Measurements from ENCODE around the gene STAT1.

STAT1 gene

DNA sequence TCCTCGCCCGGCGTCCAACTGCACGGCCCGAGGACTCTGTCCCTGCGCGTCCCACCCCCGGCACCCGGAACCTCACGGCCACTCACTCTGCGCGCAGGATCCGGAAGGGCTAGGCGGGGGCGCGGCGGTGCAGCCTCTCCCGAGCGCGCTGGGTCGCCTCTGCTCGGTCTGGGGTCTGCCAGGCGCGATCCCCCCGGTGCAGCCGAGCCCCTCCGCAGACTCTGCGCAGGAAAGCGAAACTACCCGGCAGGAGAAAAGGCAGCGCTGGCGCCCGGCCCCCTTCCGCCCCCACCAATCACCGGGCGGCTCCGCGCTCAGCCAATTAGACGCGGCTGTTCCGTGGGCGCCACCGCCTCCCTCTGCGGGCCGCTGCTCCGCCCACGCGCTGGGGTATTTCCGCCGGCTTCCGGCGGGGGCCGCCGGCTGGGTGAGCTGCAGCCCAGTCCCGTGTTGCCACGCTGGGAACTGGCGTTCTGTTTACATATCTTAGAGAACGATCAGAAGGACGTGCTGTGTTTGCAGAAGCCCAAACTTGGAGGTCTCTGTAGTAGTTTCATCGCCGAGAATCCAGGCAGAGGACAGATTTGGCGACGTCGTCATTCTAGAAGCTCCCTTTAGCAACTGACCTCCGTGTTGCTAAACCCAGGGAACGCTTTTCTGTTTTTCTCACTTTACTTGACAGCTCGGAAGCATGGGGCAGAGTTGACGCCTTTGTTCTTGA lies at the start of gene STAT1:
Gene STAT1 (minus strand): TSS at position 240 of the 721 bp plus-strand sequence. CDS start 4,168 bp downstream, outside the sequence.
- Mint-ChIP-seq H3K4me3 (no peak within 1 kb of the TSS), H3K36me3 (ENCODE audit: insufficient read depth) (peaks cover 14% of the 10 kb centered on the region), H3K27ac (ENCODE audit: low read depth) (no peak within 1 kb of the TSS), H3K27me3 (no peaks in the 10 kb centered on the region), H3K9me3 (no peaks in the 10 kb centered on the region), H3K4me1 (peaks cover 19% of the 10 kb centered on the region)
- ATAC-seq (replicated peaks; ENCODE audit: extremely low read depth, poor library complexity, severe bottlenecking) (peak; percentile 85), DNase-seq (ENCODE audit: low spot score in 2 of 2) (peak; percentile 95 to 96)

- no peaks in the 10 kb centered on the region for H3K9me3 Mint-ChIP-seq
- H3K4me3 Mint-ChIP-seq: peak overlapping the region; percentile 77
- H3K4me1 Mint-ChIP-seq: peaks cover 67% of the 10 kb centered on the region
- peak overlapping the region; percentile 85 for H3K27ac Mint-ChIP-seq (ENCODE audit: low read depth)
- H3K27me3 Mint-ChIP-seq: no peaks in the 10 kb centered on the region
- H3K36me3 Mint-ChIP-seq (ENCODE audit: insufficient read depth): peaks cover 48% of the 10 kb centered on the region
- DNase-seq (ENCODE audit: low spot score in 2 of 2) (no peak), ATAC-seq (replicated peaks; ENCODE audit: extremely low read depth, poor library complexity, severe bottlenecking) (no peak)
These were observed 49.6 kb upstream of the STAT1 start for GRCh38 chr2:191063584-191063983.

DNA sequence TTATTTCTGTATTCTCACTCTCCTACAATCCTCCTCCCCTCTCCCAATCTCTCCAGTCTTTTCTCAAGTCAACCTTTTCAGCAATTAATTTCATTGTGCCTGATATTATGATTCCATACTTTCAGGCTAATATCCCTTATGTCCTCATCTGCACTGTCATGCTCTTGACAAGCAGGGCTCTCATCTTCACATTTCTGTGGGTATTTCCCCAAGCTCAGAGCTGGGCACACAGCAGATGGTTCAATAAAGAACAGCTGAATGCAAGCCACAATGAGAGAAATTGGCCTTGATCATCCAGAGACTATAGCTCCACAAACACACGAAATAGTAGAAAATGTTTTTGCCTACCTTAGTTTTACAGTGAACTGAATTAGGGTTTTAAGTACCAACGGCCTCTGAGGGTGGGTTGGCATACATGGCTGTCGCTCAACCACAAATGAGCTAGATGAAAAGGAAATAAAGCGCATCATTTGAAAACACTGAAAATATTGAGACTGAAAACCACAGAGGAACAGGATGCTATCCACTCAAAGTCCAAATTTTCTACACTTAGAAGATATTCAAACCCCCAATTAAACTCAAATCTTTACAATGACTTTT lies 47.5 kb upstream of the STAT1 start:
- ATAC-seq (replicated peaks; ENCODE audit: extremely low read depth, poor library complexity, severe bottlenecking) (peak; percentile 77), DNase-seq (ENCODE audit: low spot score in 2 of 2) (no peak)
- Mint-ChIP-seq H3K27me3 (no peaks in the 10 kb centered on the region), H3K27ac (ENCODE audit: low read depth) (peak overlapping the region; percentile 83), H3K9me3 (no peaks in the 10 kb centered on the region), H3K4me3 (peak overlapping the region; percentile 23), H3K36me3 (ENCODE audit: insufficient read depth) (peaks cover 56% of the 10 kb centered on the region), H3K4me1 (peaks cover 64% of the 10 kb centered on the region)

DNA sequence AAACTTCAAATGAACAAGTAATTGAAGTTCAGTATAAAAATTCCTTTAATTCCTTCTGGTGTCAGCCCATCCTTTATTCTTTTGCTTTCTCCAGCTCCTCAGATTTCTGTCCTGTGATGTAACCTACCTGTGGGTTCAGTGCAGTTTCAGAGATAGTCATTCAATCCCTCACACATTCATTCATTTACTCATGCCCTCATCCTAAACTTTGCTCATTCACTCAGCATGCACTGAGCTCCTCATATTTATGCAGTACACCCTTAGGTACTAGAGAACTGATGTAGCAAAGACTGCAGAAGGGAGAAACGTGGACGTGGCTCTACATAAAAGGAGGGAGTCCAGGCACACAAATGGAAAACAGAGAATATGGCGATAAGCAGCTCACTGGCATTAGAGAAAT lies 45.3 kb upstream of the STAT1 start:
- H3K4me3 Mint-ChIP-seq: no peak overlapping the region
- H3K4me1 Mint-ChIP-seq: peaks cover 59% of the 10 kb centered on the region
- peaks cover 52% of the 10 kb centered on the region for H3K36me3 Mint-ChIP-seq (ENCODE audit: insufficient read depth)
- H3K9me3 Mint-ChIP-seq: no peaks in the 10 kb centered on the region
- H3K27me3 Mint-ChIP-seq: no peaks in the 10 kb centered on the region
- peak overlapping the region; percentile 41 for H3K27ac Mint-ChIP-seq (ENCODE audit: low read depth)
- ATAC-seq (replicated peaks; ENCODE audit: extremely low read depth, poor library complexity, severe bottlenecking) (no peak), DNase-seq (ENCODE audit: low spot score in 2 of 2) (no peak)

DNA sequence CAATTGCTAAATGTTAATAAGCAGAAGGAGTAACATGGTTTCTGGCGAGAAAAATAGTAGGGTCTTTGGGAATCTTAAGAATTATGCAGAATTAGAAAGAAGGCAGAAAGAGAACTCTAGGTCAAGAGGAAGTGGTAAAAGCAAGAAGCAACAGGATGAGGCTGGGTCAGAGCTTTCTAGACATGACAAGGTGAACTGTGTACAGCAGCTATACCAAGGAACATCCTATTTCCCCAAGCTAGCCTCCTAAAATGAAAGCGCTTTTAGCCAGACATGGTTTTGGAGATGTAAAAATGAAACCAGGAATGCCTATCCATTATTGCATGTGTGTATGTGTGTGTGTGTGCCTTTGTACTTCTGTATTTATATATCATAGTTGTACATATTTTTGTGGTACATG lies 42.3 kb upstream of the STAT1 start:
- Mint-ChIP-seq H3K36me3 (ENCODE audit: insufficient read depth) (peaks cover 33% of the 10 kb centered on the region), H3K9me3 (no peaks in the 10 kb centered on the region), H3K27me3 (no peaks in the 10 kb centered on the region), H3K4me1 (peaks cover 30% of the 10 kb centered on the region), H3K4me3 (peak overlapping the region; percentile 50), H3K27ac (ENCODE audit: low read depth) (peak overlapping the region; percentile 91)
- peak; percentile 69 for ATAC-seq (replicated peaks; ENCODE audit: extremely low read depth, poor library complexity, severe bottlenecking)
- DNase-seq (ENCODE audit: low spot score in 2 of 2): no peak

DNA sequence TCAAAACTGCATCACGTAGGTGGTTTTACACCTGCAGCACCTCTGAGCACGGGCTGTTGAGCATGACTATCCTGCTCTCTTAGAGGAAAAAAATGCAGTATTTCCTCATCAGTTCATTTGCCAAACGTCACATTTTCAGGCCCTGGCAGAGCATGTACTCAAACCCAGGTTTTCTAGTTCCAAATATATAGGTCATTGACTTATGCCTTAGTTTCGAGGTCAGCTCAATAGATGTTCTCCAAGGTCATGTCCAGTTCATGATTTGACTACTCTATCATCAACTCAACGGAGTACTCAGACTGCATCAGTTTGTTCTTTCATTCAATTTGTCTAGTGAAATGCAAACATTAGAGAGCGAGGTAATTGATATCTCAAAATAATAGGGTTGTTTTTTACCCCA lies 39.3 kb upstream of the STAT1 start:
- DNase-seq (ENCODE audit: low spot score in 2 of 2): no peak
- Mint-ChIP-seq H3K36me3 (ENCODE audit: insufficient read depth) (peaks cover 18% of the 10 kb centered on the region), H3K4me1 (peaks cover 27% of the 10 kb centered on the region), H3K27me3 (no peaks in the 10 kb centered on the region), H3K9me3 (no peaks in the 10 kb centered on the region), H3K4me3 (no peak overlapping the region), H3K27ac (ENCODE audit: low read depth) (peak overlapping the region; percentile 51)
- ATAC-seq (replicated peaks; ENCODE audit: extremely low read depth, poor library complexity, severe bottlenecking): no peak

- Mint-ChIP-seq H3K36me3 (ENCODE audit: insufficient read depth) (peaks cover 15% of the 10 kb centered on the region), H3K27me3 (no peaks in the 10 kb centered on the region), H3K4me3 (no peak overlapping the region), H3K27ac (ENCODE audit: low read depth) (no peak overlapping the region), H3K4me1 (peaks cover 23% of the 10 kb centered on the region), H3K9me3 (no peaks in the 10 kb centered on the region)
- DNase-seq (ENCODE audit: low spot score in 2 of 2): no peak
- ATAC-seq (replicated peaks; ENCODE audit: extremely low read depth, poor library complexity, severe bottlenecking): peak; percentile 38
These were observed 38.1 kb upstream of the STAT1 start for GRCh38 chr2:191051825-191052778.

GRCh38 chr2:191051177-191051576 lies 37.2 kb upstream of the STAT1 start:
- H3K9me3 Mint-ChIP-seq: no peaks in the 10 kb centered on the region
- peaks cover 12% of the 10 kb centered on the region for H3K36me3 Mint-ChIP-seq (ENCODE audit: insufficient read depth)
- DNase-seq (ENCODE audit: low spot score in 2 of 2): no peak
- no peak for ATAC-seq (replicated peaks; ENCODE audit: extremely low read depth, poor library complexity, severe bottlenecking)
- H3K27me3 Mint-ChIP-seq: no peaks in the 10 kb centered on the region
- no peak overlapping the region for H3K27ac Mint-ChIP-seq (ENCODE audit: low read depth)
- peaks cover 16% of the 10 kb centered on the region for H3K4me1 Mint-ChIP-seq
- H3K4me3 Mint-ChIP-seq: no peak overlapping the region

- DNase-seq (ENCODE audit: low spot score in 2 of 2) (no peak), ATAC-seq (replicated peaks; ENCODE audit: extremely low read depth, poor library complexity, severe bottlenecking) (no peak)
- H3K27me3 Mint-ChIP-seq: no peaks in the 10 kb centered on the region
- H3K36me3 Mint-ChIP-seq (ENCODE audit: insufficient read depth): peaks cover 16% of the 10 kb centered on the region
- no peak overlapping the region for H3K27ac Mint-ChIP-seq (ENCODE audit: low read depth)
- peaks cover 15% of the 10 kb centered on the region for H3K4me1 Mint-ChIP-seq
- H3K4me3 Mint-ChIP-seq: no peak overlapping the region
- H3K9me3 Mint-ChIP-seq: no peaks in the 10 kb centered on the region
These were observed 36.6 kb upstream of the STAT1 start for GRCh38 chr2:191050640-191050987.

GRCh38 chr2:191049728-191050639 lies 36.0 kb upstream of the STAT1 start:
- ATAC-seq (replicated peaks; ENCODE audit: extremely low read depth, poor library complexity, severe bottlenecking) (peak; percentile 63), DNase-seq (ENCODE audit: low spot score in 2 of 2) (no peak)
- peaks cover 18% of the 10 kb centered on the region for H3K36me3 Mint-ChIP-seq (ENCODE audit: insufficient read depth)
- H3K9me3 Mint-ChIP-seq: no peaks in the 10 kb centered on the region
- no peaks in the 10 kb centered on the region for H3K27me3 Mint-ChIP-seq
- peak overlapping the region; percentile 5 for H3K4me3 Mint-ChIP-seq
- H3K27ac Mint-ChIP-seq (ENCODE audit: low read depth): peak overlapping the region; percentile 53
- H3K4me1 Mint-ChIP-seq: peaks cover 14% of the 10 kb centered on the region

GRCh38 chr2:191048073-191048472 lies 34.1 kb upstream of the STAT1 start:
- no peak for DNase-seq (ENCODE audit: low spot score in 2 of 2)
- peak overlapping the region; percentile 44 for H3K27ac Mint-ChIP-seq (ENCODE audit: low read depth)
- no peak for ATAC-seq (replicated peaks; ENCODE audit: extremely low read depth, poor library complexity, severe bottlenecking)
- no peaks in the 10 kb centered on the region for H3K9me3 Mint-ChIP-seq
- no peak overlapping the region for H3K4me3 Mint-ChIP-seq
- H3K27me3 Mint-ChIP-seq: no peaks in the 10 kb centered on the region
- peaks cover 14% of the 10 kb centered on the region for H3K4me1 Mint-ChIP-seq
- peaks cover 13% of the 10 kb centered on the region for H3K36me3 Mint-ChIP-seq (ENCODE audit: insufficient read depth)

DNA sequence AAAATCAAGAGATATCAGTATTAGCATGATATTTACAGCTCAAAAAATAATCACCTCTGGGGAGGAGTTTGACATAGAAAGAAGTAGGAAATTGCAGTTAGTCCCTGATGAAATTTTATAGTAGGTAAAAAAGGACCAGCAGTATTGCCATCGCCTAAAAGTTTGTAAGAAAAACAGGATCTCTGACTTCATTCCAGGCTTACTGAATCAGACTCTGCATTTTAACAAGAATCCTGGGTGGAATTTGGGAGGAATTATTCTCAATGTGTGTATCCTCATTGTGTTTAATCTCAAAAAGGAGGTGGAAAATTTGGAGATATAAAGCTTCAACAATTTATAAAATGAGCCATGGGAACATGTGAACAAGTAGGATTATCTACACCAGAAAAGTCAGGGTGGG lies 31.2 kb upstream of the STAT1 start:
- H3K27ac Mint-ChIP-seq (ENCODE audit: low read depth): peak overlapping the region; percentile 62
- H3K4me3 Mint-ChIP-seq: no peak overlapping the region
- H3K36me3 Mint-ChIP-seq (ENCODE audit: insufficient read depth): peaks cover 14% of the 10 kb centered on the region
- ATAC-seq (replicated peaks; ENCODE audit: extremely low read depth, poor library complexity, severe bottlenecking): no peak
- no peaks in the 10 kb centered on the region for H3K27me3 Mint-ChIP-seq
- H3K4me1 Mint-ChIP-seq: peaks cover 24% of the 10 kb centered on the region
- DNase-seq (ENCODE audit: low spot score in 2 of 2): no peak
- H3K9me3 Mint-ChIP-seq: no peaks in the 10 kb centered on the region
